DMS53 treated with DMSO at 0.1 percent for 48 hours (cell line): ENCODE results near the gene IFNW1.
"Not testable (repeated sequence)": the region's sequence is repeated elsewhere in the genome, so short reads cannot be mapped to it uniquely, and the experiment has no call there.

Experiments
- DNase-seq: peaks from one replicate; lab custom pipeline; 2025; ENCODE audit not compliant: unreplicated experiment; lab: John Stamatoyannopoulos, UW

The IFNW1 gene

GRCh38 chr9:21141427-21141882 lies at the start of gene IFNW1:
TSS of gene IFNW1 (minus strand) at chr9:21141832. CDS start at chr9:21141570, 262 bp downstream.
- DNase-seq, result no peak

- not testable (repeated sequence) for DNase-seq
Measured at GRCh38 chr9:21187487-21187886, 45.9 kb upstream of the IFNW1 start, which contains the start of gene IFNA4. TSS of gene IFNA4 (minus strand) at chr9:21187587. CDS start at chr9:21187531, 56 bp downstream.

GRCh38 chr9:21182810-21183736 lies 41.4 kb upstream of the IFNW1 start:
- DNase-seq, result peak; percentile 0

GRCh38 chr9:21174671-21175070 lies 33.0 kb upstream of the IFNW1 start:
- DNase-seq, result no peak

- DNase-seq, result no peak
Measured at GRCh38 chr9:21172156-21172555, 30.5 kb upstream of the IFNW1 start.

GRCh38 chr9:21171351-21171750 lies 29.7 kb upstream of the IFNW1 start:
- no peak for DNase-seq

- not testable (repeated sequence) for DNase-seq
Measured at GRCh38 chr9:21166560-21166959, 24.9 kb upstream of the IFNW1 start, which contains the start of gene IFNA21. TSS of gene IFNA21 (minus strand) at chr9:21166660. CDS start at chr9:21166612, 48 bp downstream.

- no peak for DNase-seq
Measured at GRCh38 chr9:21165516-21165915, 23.9 kb upstream of the IFNW1 start.

GRCh38 chr9:21160178-21160577 lies 18.5 kb upstream of the IFNW1 start:
- DNase-seq, result no peak

- no peak for DNase-seq
Measured at GRCh38 chr9:21155501-21155900, 13.9 kb upstream of the IFNW1 start.

- DNase-seq, result no peak
Measured at GRCh38 chr9:21154018-21154608, 12.5 kb upstream of the IFNW1 start.

- no peak for DNase-seq
Measured at GRCh38 chr9:21153336-21154017, 11.8 kb upstream of the IFNW1 start.

GRCh38 chr9:21144603-21145002 lies 3.0 kb upstream of the IFNW1 start:
- no peak for DNase-seq

GRCh38 chr9:21137020-21137419 lies 4.6 kb downstream of the IFNW1 start:
- no peak for DNase-seq

- DNase-seq, result no peak
Measured at GRCh38 chr9:21135736-21136135, 5.9 kb downstream of the IFNW1 start.

- DNase-seq, result not testable (repeated sequence)
Measured at GRCh38 chr9:21128186-21128585, 13.4 kb downstream of the IFNW1 start.

- no peak for DNase-seq
Measured at GRCh38 chr9:21121595-21122251, 19.9 kb downstream of the IFNW1 start.

- no peak for DNase-seq
Measured at GRCh38 chr9:21121079-21121478, 20.6 kb downstream of the IFNW1 start.

GRCh38 chr9:21119093-21119770 lies 22.4 kb downstream of the IFNW1 start:
- no peak for DNase-seq

- no peak for DNase-seq
Measured at GRCh38 chr9:21114311-21114710, 27.3 kb downstream of the IFNW1 start.
